KMS-11 (cell line): ENCODE measurements around the gene ATP5MK.

Source experiments
- H2AFZ ChIP-seq: fragments of 200-600 bp; sonication (generic); 2 replicates; pipeline ENCODE4 v1.6.1; 2016; ENCODE audit warnings: antibody characterized with exemption, mixed run types, low read depth
- H3K27ac ChIP-seq: fragments of 200-600 bp; sonication (generic); 2 replicates; pipeline ENCODE4 v1.6.1; 2016; ENCODE audit warnings: mild to moderate bottlenecking, mixed run types
- H3K27me3 ChIP-seq: fragments of 200-600 bp; sonication (generic); 2 replicates; pipeline ENCODE4 v1.6.1; 2017; ENCODE audit warnings: mild to moderate bottlenecking, low read depth, mixed run types, moderate library complexity; ENCODE audit not compliant: insufficient read depth
- H3K36me3 ChIP-seq: fragments of 200-600 bp; sonication (generic); 2 replicates; pipeline ENCODE4 v1.6.1; 2017; ENCODE audit warnings: mild to moderate bottlenecking, mixed run types; ENCODE audit not compliant: insufficient read depth
- H3K4me1 ChIP-seq: fragments of 200-600 bp; sonication (generic); 2 replicates; pipeline ENCODE4 v1.6.1; 2016; ENCODE audit warnings: mild to moderate bottlenecking, low read depth, mixed run types; ENCODE audit not compliant: poor library complexity, severe bottlenecking
- H3K4me2 ChIP-seq: fragments of 200-600 bp; sonication (generic); 2 replicates; pipeline ENCODE4 v1.7.0; 2016; ENCODE audit warnings: mild to moderate bottlenecking, mixed run types
- H3K4me3 ChIP-seq: fragments of 200-600 bp; sonication (generic); IDR thresholded peaks from 2 replicates; pipeline ENCODE4 v1.6.1; 2017; ENCODE audit warnings: low read depth, low read length, mixed read lengths; ENCODE audit not compliant: insufficient read depth
- H3K79me2 ChIP-seq: fragments of 200-600 bp; sonication (generic); 2 replicates; pipeline ENCODE4 v1.6.1; 2016; ENCODE audit warnings: low read depth, mixed run types; ENCODE audit not compliant: insufficient read depth
- H3K9ac ChIP-seq: fragments of 200-600 bp; sonication (generic); 2 replicates; pipeline ENCODE4 v1.6.1; 2016; ENCODE audit warnings: mild to moderate bottlenecking, mixed run types
- H4K20me1 ChIP-seq: fragments of 200-600 bp; sonication (generic); 2 replicates; pipeline ENCODE4 v1.6.1; 2016; ENCODE audit warnings: mild to moderate bottlenecking, mixed run types; ENCODE audit not compliant: insufficient read depth
- CTCF ChIP-seq: fragments of 200-600 bp; sonication (generic); conservative IDR thresholded peaks from 2 replicates; pipeline ENCODE4 v1.6.1; 2017; ENCODE audit warnings: low read depth, mild to moderate bottlenecking, antibody characterized with exemption, low read length, moderate library complexity, mixed read lengths

The ATP5MK gene

DNA sequence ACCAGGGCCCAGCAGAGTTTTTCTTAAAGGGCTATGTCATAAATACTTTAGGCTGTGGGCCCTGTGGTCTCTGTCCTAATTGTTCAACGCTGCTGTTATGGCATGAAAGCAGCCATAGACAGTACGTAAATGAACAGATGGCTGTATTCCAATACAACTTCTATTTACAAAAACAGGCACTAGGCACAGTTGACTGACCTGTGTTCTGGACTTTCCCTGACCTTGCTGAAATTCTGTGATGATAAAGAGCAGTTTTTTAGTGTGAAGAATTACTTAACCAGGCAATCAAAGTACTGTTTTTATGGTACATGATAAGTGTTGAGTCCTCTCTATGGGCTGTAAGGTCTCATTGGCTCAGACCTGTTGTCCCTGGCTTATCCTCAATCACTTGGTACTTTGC, 17.3 kb upstream of the ATP5MK start:
- Histone ChIP-seq H4K20me1 (no peaks in the 10 kb centered on the region; the same call in 1 of the 2 replicates), H3K4me1 (peaks cover 16% of the 10 kb centered on the region), H3K27me3 (no peaks in the 10 kb centered on the region), H3K4me2 (no peak overlapping the region), H2AFZ (no peak overlapping the region), H3K4me3 (no peak overlapping the region), H3K79me2 (no peaks in the 10 kb centered on the region), H3K36me3 (peaks cover 24% of the 10 kb centered on the region; the same call in 1 of the 2 replicates), H3K27ac (no peak overlapping the region), H3K9ac (no peak overlapping the region)
- no peak for TF ChIP-seq CTCF

DNA sequence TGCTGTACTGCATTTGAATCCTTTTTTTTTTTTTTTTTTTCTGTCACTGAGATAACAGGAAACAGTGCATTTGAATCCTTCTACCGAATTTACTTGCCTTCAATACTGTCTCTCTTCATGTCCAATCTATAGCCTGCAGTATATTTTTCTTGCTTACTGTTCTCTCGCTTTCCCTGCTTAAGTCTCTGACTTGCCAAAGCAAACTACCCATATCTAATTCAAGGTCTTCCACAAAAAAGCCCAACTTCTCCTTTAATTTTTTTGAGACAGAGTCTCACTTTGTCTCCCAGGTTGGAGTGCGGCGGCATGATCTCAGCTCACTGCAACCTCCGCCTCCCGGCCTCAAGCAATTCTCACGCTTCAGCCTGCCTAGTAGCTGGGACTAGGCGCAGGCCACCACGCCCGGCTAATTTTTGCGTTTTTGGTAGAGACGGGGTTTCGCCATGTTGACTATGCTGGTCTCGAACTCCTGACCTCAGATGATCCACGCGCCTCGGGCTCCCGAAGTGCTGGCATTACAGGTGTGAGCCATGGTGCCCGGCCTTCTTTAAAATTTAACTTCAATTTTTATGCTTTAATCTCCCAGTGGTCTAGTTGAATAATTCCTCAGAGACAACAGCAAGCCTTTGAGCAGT, 1.0 kb upstream of the ATP5MK start:
- Histone ChIP-seq H4K20me1 (no peaks in the 10 kb centered on the region), H2AFZ (0 out of 2 replicates have a peak overlapping the region, but pooled peaks have one; percentile 66), H3K4me1 (peaks cover 42% of the 10 kb centered on the region), H3K36me3 (peaks cover 3% of the 10 kb centered on the region; the same call in 1 of the 2 replicates), H3K27ac (peak overlapping the region; percentile 41; the same call in 1 of the 2 replicates), H3K9ac (peak overlapping the region; percentile 81; the same call in 1 of the 2 replicates), H3K79me2 (peaks cover 65% of the 10 kb centered on the region), H3K27me3 (no peaks in the 10 kb centered on the region), H3K4me3 (no peak overlapping the region), H3K4me2 (peak overlapping the region; percentile 77)
- TF ChIP-seq CTCF, result no peak

GRCh38 chr10:103396789-103397087, 463 bp upstream of the ATP5MK start:
- H3K79me2 ChIP-seq, result peaks cover 65% of the 10 kb centered on the region
- H3K36me3 ChIP-seq, result no peaks in the 10 kb centered on the region; the same call in 1 of the 2 replicates
- H3K27ac ChIP-seq, result peak overlapping the region; percentile 41
- H2AFZ ChIP-seq, result peak overlapping the region; percentile 66
- H3K4me3 ChIP-seq, result no peak overlapping the region
- H3K27me3 ChIP-seq, result no peaks in the 10 kb centered on the region
- H4K20me1 ChIP-seq, result no peaks in the 10 kb centered on the region
- no peak for TF ChIP-seq CTCF
- H3K4me1 ChIP-seq, result peaks cover 42% of the 10 kb centered on the region
- peak overlapping the region; percentile 81; the same call in 1 of the 2 replicates for H3K9ac ChIP-seq
- H3K4me2 ChIP-seq, result peak overlapping the region; percentile 77

DNA sequence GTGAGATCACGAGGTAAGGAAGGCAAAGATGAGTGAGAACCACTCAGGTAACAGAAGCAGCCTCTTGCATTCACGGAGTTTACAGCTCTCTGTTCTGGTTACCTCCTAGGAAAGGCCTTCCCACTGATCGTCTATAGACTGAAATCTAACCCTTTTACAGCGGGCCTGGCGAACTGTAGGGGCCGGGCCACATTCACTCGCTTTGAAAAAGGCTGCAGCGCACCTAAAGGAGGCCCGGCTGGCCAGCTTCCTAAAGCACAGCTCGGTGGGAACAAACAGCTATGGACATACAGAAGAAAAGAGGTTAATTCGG, 565 bp downstream of the ATP5MK start:
- Histone ChIP-seq H4K20me1 (no peaks in the 10 kb centered on the region), H2AFZ (peak overlapping the region; percentile 66), H3K27me3 (no peaks in the 10 kb centered on the region), H3K4me3 (no peak overlapping the region), H3K4me2 (peak overlapping the region; percentile 94), H3K4me1 (peaks cover 42% of the 10 kb centered on the region), H3K36me3 (no peaks in the 10 kb centered on the region; the same call in 1 of the 2 replicates), H3K9ac (peak overlapping the region; percentile 81), H3K27ac (peak overlapping the region; percentile 68), H3K79me2 (peaks cover 70% of the 10 kb centered on the region)
- TF ChIP-seq CTCF, result no peak
